Measurements from ENCODE around the gene TMEM267. TPM values are rescaled to one million over a fixed set of nuclear protein-coding genes. Genes with fewer than 3 reads are reported as not detected.
"Not testable (repeated sequence)": the region's sequence is repeated elsewhere in the genome, so short reads cannot be mapped to it uniquely, and the experiment has no call there.

Gene TMEM267
- total RNA-seq, 1 experiment from 2014 or later, result 59.3 TPM

DNA sequence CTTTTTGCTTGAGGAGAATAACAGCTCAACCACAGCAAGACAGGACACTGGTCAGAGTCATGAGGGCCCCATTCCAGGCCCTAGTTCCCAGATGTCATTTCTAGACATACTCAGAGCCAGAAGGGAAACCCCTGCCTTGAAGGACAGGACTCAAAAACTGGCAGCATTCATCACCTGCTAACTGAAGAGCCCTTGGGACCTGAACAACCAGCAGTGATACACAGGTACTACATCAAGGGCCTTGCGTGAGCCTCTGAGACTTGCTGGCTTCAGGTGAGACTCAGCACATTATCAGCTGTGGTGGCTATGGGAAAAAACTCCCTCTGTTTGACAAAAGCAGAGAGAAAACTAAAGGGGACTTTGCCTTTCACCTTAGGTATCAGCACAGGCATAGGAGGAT is 22.6 kb downstream of the TMEM267 start:
- DNase-seq (ENCODE audit: extremely low read depth, low read depth), result no peak

DNA sequence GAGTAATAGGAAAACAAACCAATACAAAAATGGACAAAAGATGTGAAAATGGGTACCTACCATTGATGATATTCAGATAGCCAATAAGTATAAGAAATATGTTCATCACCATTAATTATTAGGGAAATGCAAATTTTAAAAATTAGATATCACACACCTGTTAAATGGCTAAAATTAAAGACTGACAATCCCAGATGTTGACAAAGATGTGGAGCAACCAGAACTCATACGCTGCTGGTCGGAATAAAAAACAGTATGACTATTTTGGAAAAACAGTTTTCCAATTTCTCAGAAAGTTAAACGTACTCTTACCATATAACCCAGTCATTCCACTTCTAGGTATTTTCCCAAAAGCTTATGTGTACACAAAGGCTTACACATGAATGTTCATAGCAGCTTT is 27.1 kb downstream of the TMEM267 start:
- no peak for DNase-seq (ENCODE audit: extremely low read depth, low read depth)

DNA sequence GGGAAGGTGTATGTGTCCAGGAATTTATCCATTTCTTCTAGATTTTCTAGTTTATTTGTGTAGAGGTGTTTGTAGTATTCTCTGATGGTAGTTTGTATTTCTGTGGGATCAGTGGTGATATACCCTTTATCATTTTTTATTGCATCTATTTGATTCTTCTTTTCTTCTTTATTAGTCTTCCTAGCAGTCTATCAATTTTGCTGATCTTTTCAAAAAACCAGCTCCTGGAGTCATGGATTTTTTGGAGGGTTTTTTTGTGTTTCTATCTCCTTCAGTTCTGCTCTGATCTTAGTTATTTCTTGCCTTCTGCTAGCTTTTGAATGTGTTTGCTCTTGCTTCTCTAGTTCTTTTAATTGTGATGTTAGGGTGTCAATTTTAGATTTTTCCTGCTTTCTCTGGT is 42.1 kb downstream of the TMEM267 start:
- DNase-seq (ENCODE audit: extremely low read depth, low read depth), result not testable (repeated sequence)

DNA sequence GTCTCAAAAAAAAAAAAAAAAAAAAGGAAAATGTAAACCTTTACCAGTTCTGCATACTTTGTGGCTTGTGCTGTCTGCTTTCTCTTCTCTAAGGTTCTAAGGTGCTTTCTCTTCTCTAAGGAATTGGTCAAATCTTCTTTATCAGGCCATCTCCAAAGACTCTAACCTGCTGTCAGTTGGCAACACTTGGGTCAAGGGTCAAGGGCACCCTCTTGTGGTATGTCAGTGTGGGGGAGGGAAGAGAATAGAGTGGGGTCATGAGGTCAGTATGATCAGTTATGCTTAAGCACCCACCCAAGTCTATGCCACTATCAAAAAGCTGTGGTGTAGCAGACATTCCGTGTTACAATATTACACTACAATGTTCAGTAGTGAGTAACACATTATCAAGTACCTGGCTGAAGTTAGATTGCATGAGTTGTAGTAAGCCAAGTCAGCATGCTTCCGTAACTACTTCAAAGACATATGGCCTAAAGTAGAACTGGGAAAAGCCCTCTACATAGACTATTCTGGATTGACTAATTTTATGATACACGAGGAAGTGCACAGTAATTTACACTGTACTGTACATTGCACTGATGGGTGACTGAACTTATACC is 46.5 kb downstream of the TMEM267 start:
- no peak for DNase-seq (ENCODE audit: extremely low read depth, low read depth)

DNA sequence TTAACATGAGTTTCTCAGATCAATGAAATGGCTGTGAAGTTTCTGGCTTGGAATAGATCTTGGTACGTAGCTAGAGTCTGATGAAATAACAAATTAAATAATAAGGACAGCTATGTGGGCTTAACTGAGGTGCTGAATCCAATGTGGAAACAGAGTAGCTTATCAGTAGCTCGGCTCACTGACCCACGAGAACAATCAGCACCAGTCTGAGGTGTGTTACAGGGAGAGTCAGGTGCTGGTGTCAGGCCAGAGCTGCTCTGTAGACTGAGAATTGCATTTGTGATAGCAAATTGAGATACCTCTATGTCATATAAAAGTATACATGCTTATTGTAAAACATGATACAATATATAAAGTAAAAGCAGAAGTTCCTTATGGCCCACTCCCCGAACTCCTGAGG is 50.3 kb downstream of the TMEM267 start:
- no peak for DNase-seq (ENCODE audit: extremely low read depth, low read depth)

DNA sequence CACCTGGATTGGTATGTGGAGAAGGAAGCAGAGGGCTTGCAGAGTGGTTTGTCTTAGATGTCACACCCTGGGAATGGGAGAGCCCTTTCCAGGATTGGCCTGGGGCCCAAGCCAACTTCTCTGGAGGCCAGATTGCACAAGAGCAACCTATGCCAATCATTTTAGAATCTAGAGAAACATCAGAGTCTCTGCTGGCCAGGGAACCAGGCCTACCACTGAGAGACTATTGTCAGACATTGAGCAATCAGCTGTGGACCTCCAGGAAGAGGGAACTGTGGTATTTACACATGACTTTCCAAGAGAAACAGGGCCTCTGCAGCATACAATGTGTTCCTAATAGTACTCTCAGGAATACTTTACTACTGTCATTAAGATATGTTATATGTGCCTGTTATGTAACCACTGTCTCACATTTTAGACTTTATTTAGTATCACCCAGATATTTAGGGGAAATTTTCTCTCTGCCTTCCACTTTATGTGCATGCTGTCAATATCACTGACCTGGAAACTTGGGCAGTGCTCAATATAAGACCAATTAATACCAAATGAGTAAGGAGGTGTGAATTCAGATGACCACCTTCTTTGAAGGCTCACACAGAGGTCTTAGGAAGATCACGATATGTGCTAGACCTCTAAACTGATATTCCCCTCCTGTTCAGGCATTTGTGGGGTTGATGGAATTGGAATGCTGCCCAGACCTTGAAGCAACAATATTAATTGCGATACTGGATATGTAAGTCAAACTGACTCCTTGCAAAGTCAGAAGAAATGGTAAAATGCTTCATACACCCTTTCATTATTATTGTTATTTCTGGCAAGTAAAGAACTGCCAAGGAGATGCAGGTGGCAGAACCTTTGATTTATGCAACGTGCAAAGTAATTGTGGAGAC is 50.9 kb downstream of the TMEM267 start:
- DNase-seq (ENCODE audit: extremely low read depth, low read depth), result peak; percentile 46

DNA sequence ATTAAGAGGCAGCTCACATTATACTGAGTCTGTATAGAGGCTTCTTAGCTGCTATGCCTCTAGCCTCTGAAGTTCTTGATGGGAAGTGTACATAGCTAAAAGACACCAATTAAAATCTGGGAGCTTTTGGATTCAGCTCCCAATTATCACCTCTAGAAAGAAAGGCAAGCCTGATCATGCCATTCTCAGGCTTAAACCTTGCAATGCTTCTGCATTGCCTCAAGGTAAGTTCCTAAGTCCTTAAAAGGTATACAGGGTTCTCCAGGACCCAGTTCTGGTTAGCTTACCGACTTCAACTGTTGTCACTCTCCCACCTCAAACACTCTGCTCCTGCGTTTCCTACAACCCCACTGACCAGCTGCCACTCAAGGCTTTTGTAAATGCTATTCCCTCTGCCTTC is 54.0 kb downstream of the TMEM267 start:
- DNase-seq (ENCODE audit: extremely low read depth, low read depth), result no peak

DNA sequence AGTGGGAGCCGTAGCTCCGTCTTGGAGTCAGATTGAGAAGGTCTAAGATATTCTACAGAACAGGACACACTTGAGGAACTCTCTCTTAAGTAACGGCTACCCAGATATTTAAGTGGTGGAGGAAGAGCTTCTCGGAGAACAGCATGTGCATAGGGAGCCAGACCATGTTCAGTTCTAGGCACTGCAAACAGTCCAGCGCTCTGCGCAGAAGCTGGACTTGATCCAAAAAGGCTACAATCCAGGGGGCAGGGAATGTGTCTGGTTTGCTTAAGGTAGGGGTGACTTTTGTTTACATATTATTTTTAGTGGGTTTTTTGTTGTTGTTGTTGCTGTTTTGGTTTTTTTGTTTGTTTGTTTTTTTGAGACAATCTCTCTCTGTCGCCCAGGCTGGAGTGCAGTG is 54.6 kb downstream of the TMEM267 start:
- no peak for DNase-seq (ENCODE audit: extremely low read depth, low read depth)

DNA sequence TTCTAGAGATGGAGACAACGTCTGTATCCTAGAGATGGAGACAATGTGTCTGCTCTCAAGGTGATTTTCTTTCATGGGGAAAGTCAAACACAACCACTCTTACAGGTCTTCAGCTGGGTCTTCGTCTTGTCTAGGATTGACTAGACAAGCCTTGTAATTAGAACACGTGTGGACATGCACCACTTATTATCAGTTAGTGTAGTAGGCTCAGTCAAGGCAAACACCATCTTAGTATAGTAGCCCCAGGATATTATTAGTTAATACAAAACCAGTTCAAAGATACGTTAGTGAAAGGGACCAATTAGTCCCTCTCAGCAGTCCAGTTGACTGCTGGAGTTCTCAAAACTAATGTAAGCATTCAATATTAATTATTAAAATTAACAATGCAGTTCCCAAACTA is 56.4 kb downstream of the TMEM267 start:
- DNase-seq (ENCODE audit: extremely low read depth, low read depth), result no peak

DNA sequence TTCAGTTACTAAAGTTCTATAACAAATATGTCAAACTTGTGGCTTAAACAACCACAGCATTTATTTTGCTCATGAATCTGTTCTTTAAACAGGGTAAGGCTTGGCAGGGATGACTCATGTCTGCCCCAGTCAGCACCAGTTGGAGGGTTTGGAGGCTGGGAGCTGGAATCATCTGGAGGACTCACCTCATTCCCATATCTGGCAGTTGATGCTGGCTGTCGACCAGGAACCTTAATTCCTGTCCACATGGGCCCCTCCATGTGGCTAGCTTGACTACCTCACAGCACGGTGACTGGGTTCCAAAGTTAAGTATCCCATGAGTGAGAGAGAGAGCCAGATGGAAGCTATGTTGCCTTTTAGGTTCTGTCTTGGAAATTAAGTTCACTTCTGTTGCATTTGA is 57.7 kb downstream of the TMEM267 start:
- DNase-seq (ENCODE audit: extremely low read depth, low read depth), result no peak

DNA sequence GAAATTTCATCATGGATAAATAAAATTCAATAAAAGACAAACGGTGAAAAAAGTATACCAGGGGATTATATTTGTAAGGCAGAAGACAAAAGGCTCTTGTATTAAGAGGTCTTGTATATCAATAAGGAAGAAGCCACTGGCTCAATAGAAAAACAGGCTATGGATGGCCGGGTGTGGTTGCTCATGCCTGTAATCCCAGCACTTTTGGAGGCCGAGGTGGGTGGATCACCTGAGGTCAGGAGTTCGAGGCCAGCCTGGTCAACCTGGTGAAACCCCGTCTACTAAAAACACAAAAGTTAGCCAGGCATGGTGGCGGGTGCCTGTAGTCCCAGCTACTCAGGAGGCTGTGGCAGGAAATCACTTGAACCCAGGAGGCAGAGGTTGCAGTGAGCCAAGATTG is 60.6 kb downstream of the TMEM267 start:
- not testable (repeated sequence) for DNase-seq (ENCODE audit: extremely low read depth, low read depth)

DNA sequence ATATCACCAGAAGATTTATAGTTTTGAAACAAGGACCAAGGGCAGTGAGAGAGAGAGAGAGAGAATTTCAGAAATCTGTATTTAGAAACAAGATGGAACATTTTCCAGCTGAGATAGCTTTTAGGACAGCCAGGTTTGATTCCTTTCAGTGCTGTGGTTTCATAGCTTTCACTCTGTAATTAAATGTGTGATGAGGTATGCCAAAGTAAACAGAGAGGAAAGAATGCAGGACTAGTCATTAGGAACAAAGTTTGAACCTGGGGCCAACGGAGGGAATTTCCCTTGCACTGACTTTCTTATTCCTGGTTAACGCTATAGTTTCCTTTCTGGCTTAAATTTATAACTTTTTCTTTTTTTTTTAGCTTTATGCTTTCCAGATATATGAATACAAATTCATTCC is 61.5 kb downstream of the TMEM267 start:
- no peak for DNase-seq (ENCODE audit: extremely low read depth, low read depth)

DNA sequence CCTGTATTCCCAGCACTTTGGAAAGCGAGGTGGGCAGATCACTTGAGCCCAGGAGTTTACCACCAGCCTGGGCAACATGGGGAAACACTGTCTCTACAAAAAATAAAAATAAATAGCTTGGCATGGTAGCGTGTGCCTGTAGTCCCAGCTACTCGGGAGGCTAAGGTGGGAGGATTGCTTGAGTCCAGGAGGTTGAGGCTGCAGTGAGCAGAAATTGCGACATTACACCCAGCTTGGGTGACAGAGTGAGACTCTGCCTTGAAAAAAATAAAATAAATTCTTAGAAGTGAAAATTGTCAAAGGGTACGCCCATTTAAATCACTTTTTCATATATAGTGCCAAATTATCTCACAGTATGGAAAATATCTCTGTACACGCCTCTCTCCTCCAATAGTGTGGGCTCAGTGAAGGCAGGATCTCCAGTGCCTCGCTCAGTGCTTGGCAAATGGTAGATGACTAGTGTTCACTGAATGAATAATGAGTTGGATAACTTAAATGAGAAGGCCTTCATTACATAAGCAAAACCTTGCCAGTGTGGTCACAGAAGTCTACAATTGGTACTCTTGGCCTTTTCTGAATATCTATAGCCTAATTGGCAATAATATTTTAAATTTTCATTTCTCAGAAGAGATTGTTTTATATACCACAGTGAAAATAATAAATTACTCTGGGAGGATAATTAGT is 62.1 kb downstream of the TMEM267 start:
- no peak for DNase-seq (ENCODE audit: extremely low read depth, low read depth)

DNA sequence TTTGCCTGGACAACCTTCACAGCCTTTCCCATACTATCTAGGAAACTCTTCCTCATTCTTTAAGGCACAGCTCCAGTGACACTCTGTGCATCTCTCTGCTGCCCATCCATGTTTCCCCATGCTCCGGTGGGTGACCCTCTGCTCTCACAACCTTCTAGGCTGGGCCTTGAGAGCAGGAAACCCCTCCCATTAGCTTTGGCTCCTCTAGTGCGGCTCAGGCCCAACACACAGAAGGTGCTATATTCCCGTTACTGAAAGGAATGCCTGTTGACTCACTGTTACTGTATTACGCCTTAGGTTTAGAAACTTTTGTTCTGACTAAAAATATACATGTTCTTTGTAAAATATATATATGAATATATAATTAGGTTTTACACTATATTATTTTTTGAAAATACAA is 63.4 kb downstream of the TMEM267 start:
- DNase-seq (ENCODE audit: extremely low read depth, low read depth), result no peak

DNA sequence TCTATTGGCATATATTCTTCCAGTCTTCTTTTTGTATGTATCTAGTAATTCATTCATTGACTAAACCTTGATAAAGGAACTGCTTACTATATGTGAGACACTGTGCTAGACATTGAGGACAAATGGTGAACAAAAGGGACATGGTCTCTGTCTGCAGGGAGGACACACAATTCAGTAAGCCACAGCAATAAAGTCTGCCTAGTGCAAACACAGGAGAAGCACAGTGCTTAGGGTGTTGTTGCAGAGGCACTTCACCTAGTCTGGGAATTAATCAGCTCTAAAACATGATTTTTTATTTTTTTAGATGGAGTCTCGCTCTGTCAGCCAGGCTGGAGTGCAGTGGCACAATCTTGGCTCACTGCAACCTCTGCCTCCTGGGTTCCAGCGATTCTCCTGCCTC is 65.1 kb downstream of the TMEM267 start:
- DNase-seq (ENCODE audit: extremely low read depth, low read depth), result no peak

DNA sequence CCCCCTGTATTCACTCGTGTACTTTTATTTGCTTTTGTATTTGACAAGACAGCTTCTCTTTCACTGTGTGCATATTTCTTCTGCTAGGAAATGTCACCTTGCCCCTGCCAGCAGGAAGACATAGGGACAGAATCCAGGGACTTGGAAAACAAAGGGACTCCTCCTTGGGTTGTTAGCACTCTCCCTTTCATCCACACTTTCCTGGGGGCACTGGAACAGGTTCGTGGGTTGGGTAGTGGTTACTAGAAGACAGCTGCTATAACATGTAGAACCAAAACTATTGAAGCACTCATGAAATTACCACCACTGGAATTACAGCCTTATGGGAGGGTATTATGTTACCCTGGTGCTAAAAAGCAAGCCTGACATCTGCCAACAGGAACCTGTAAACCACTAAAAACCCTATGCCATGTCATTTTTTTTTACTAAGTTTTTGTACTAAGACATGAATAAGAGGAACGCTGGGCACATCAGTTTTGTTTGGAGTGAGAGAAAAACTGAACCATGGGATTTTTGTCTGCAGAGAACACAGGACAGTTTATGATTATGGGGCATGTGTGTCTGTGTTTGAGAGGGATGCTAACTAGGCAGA is 66.8 kb downstream of the TMEM267 start:
- DNase-seq (ENCODE audit: extremely low read depth, low read depth), result no peak

DNA sequence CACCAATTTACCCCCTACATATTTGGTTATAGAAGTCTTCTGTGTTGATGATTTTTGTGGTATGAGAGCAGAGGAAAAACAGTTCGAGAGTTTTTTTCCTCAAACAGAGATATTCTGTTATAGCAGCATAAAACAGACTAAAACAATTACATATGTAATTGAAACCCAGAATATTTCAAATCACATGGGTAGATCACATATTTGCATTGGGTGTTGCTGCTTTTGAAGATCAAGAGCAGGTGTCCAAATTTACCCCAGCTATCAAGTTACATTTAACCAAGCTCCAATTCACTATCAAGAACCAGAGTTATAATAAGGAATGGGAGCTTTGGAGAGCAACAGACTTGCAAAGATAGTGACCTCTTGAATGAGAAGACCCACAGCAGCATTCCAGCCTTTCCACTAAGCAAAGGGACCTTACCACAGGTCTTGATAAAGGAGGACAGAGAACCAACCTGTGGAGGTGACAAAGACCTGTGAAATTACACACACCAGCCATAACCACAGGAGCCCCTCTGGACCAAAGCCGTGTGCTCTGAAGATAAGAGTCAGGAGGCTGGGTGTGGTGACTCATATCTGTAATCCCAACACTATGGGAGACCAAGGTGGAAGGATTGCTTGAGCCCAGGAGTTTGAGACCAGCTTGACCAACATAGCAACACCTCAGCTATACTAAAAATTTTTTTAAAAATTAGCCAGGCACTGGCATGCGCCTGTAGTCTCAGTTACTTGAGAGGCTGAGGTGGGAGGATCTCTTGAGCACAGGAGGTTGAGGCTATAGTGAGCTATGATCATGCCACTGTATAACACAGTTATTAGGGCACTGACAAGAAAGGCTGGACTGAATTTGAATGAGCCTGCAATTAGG is 67.5 kb downstream of the TMEM267 start:
- DNase-seq (ENCODE audit: extremely low read depth, low read depth), result no peak

DNA sequence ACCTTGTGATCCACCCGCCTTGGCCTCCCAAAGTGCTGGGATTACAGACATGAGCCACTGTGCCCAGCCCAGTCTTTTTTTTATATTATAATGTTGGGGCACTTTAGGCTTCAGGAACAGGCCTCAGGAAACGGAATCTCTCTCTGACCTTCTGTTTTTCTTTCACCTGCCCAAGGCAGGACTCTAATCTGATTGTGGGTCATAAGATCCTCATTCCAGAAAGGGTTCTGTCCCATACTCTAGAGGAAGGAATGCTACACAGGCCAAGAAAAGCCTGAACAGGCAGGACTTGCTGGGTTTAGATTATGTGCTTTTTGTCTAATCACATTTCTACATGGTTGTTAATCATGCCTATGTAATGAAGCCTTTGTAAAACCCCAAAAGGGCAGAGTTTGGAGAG is 69.7 kb downstream of the TMEM267 start:
- DNase-seq (ENCODE audit: extremely low read depth, low read depth), result no peak

DNA sequence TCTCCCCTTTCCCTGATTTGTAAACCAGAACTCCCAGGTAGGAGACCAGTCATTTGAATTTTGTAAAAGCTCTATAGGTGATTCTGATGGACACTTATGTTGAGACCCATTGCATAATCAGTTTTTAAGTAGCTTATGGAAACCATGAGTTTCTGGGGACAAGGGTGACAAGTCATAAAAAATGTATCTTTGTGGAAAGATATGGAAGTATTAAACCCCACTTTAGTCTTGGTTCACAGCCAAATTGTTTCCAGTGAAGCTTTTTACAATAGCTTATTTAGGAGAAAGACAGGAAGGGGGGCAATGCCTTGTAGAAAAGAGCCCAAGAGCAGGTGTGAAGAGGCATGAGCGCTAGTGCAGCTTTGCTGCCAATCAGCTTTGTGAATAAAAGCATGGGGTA is 71.0 kb downstream of the TMEM267 start:
- no peak for DNase-seq (ENCODE audit: extremely low read depth, low read depth)

DNA sequence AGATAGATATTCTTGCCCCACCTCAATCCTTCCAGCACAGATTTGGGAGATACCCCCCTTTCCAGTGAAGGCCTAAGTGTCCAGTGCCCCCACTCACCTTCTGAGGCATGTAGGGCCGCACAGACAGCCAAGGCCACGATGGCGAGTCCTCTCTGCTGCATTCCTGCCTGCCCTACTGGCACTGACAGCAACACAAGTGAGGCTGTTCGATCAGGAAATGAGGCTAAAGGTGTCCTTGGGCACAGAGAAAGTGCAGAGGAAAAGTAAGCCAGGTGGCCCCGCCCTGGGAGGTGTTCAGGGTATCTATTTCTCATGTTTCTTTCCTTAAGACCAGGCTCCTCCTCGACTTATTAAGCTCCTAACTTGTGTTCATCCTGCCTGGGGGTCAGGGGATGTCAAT is 71.5 kb downstream of the TMEM267 start, which contains the start of gene CCL28:
CCL28 (minus strand) TSS at position 236 of the 400 bp plus-strand sequence; CDS start at position 161, 75 bp downstream.
- DNase-seq (ENCODE audit: extremely low read depth, low read depth), result no peak

All from NCI-H460 (cell line).